ENCODE data around the gene APP.

APP gene

GRCh38 chr21:26005464-26005863 is 165.1 kb downstream of the APP start:
- Histone ChIP-seq H3K27me3 (ENCODE audit: insufficient read depth, low read length) (no peaks in the 10 kb centered on the region), H3K4me3 (ENCODE audit: low read depth, low read length) (no peak overlapping the region), H3K79me2 (ENCODE audit: control insufficient read depth, insufficient read depth, low read length, unreplicated experiment) (peaks cover 3% of the 10 kb centered on the region), H3K27ac (ENCODE audit: low read depth, low read length) (no peak overlapping the region), H3K4me1 (ENCODE audit: control insufficient read depth, insufficient read depth, low read length, unreplicated experiment) (no peaks in the 10 kb centered on the region), H3K36me3 (ENCODE audit: insufficient read depth, low read length) (no peaks in the 10 kb centered on the region), H2AFZ (ENCODE audit: low read length, unreplicated experiment) (no peak overlapping the region)

GRCh38 chr21:26003404-26003803 is 167.2 kb downstream of the APP start:
- H3K79me2 ChIP-seq (ENCODE audit: control insufficient read depth, insufficient read depth, low read length, unreplicated experiment): peaks cover 3% of the 10 kb centered on the region
- H3K27me3 ChIP-seq (ENCODE audit: insufficient read depth, low read length): no peaks in the 10 kb centered on the region
- no peaks in the 10 kb centered on the region for H3K36me3 ChIP-seq (ENCODE audit: insufficient read depth, low read length)
- H3K27ac ChIP-seq (ENCODE audit: low read depth, low read length): no peak overlapping the region
- no peaks in the 10 kb centered on the region for H3K4me1 ChIP-seq (ENCODE audit: control insufficient read depth, insufficient read depth, low read length, unreplicated experiment)
- H3K4me3 ChIP-seq (ENCODE audit: low read depth, low read length): no peak overlapping the region
- H2AFZ ChIP-seq (ENCODE audit: low read length, unreplicated experiment): no peak overlapping the region

- H2AFZ ChIP-seq (ENCODE audit: low read length, unreplicated experiment): no peak overlapping the region
- no peaks in the 10 kb centered on the region for H3K36me3 ChIP-seq (ENCODE audit: insufficient read depth, low read length)
- no peak overlapping the region for H3K4me3 ChIP-seq (ENCODE audit: low read depth, low read length)
- no peaks in the 10 kb centered on the region for H3K27me3 ChIP-seq (ENCODE audit: insufficient read depth, low read length)
- no peaks in the 10 kb centered on the region for H3K4me1 ChIP-seq (ENCODE audit: control insufficient read depth, insufficient read depth, low read length, unreplicated experiment)
- peaks cover 3% of the 10 kb centered on the region for H3K79me2 ChIP-seq (ENCODE audit: control insufficient read depth, insufficient read depth, low read length, unreplicated experiment)
- no peak overlapping the region for H3K27ac ChIP-seq (ENCODE audit: low read depth, low read length)
Observed at GRCh38 chr21:26001356-26001755, 169.2 kb downstream of the APP start.

GRCh38 chr21:25999921-26000582 is 170.5 kb downstream of the APP start:
- Histone ChIP-seq H3K79me2 (ENCODE audit: control insufficient read depth, insufficient read depth, low read length, unreplicated experiment) (peaks cover 3% of the 10 kb centered on the region), H3K27ac (ENCODE audit: low read depth, low read length) (no peak overlapping the region), H3K4me1 (ENCODE audit: control insufficient read depth, insufficient read depth, low read length, unreplicated experiment) (no peaks in the 10 kb centered on the region), H3K36me3 (ENCODE audit: insufficient read depth, low read length) (no peaks in the 10 kb centered on the region), H3K4me3 (ENCODE audit: low read depth, low read length) (no peak overlapping the region), H2AFZ (ENCODE audit: low read length, unreplicated experiment) (no peak overlapping the region), H3K27me3 (ENCODE audit: insufficient read depth, low read length) (no peaks in the 10 kb centered on the region)

- Histone ChIP-seq H3K27ac (ENCODE audit: low read depth, low read length) (no peak overlapping the region), H3K4me3 (ENCODE audit: low read depth, low read length) (no peak overlapping the region), H3K4me1 (ENCODE audit: control insufficient read depth, insufficient read depth, low read length, unreplicated experiment) (no peaks in the 10 kb centered on the region)
Observed at GRCh38 chr21:25997788-25998611, 172.6 kb downstream of the APP start.

GRCh38 chr21:25995278-25995677 is 175.3 kb downstream of the APP start:
- H3K79me2 ChIP-seq (ENCODE audit: control insufficient read depth, insufficient read depth, low read length, unreplicated experiment): no peaks in the 10 kb centered on the region
- no peaks in the 10 kb centered on the region for H3K4me1 ChIP-seq (ENCODE audit: control insufficient read depth, insufficient read depth, low read length, unreplicated experiment)
- no peak overlapping the region for H3K4me3 ChIP-seq (ENCODE audit: low read depth, low read length)
- no peak overlapping the region for H2AFZ ChIP-seq (ENCODE audit: low read length, unreplicated experiment)
- H3K27me3 ChIP-seq (ENCODE audit: insufficient read depth, low read length): no peaks in the 10 kb centered on the region
- H3K36me3 ChIP-seq (ENCODE audit: insufficient read depth, low read length): no peaks in the 10 kb centered on the region
- no peak overlapping the region for H3K27ac ChIP-seq (ENCODE audit: low read depth, low read length)

More at GRCh38 chr21:25997788-25998611, 172.6 kb downstream of the APP start:
- Histone ChIP-seq H3K79me2 (ENCODE audit: control insufficient read depth, insufficient read depth, low read length, unreplicated experiment) (no peaks in the 10 kb centered on the region), H2AFZ (ENCODE audit: low read length, unreplicated experiment) (no peak overlapping the region), H3K27me3 (ENCODE audit: insufficient read depth, low read length) (no peaks in the 10 kb centered on the region), H3K36me3 (ENCODE audit: insufficient read depth, low read length) (no peaks in the 10 kb centered on the region)

- no peak overlapping the region for H3K27ac ChIP-seq (ENCODE audit: low read depth, low read length)
- no peaks in the 10 kb centered on the region for H3K4me1 ChIP-seq (ENCODE audit: control insufficient read depth, insufficient read depth, low read length, unreplicated experiment)
- H3K27me3 ChIP-seq (ENCODE audit: insufficient read depth, low read length): no peaks in the 10 kb centered on the region
- H3K36me3 ChIP-seq (ENCODE audit: insufficient read depth, low read length): no peaks in the 10 kb centered on the region
- no peak overlapping the region for H2AFZ ChIP-seq (ENCODE audit: low read length, unreplicated experiment)
- H3K79me2 ChIP-seq (ENCODE audit: control insufficient read depth, insufficient read depth, low read length, unreplicated experiment): no peaks in the 10 kb centered on the region
- H3K4me3 ChIP-seq (ENCODE audit: low read depth, low read length): no peak overlapping the region
Observed at GRCh38 chr21:25994758-25995163, 175.8 kb downstream of the APP start.

- H3K4me3 ChIP-seq (ENCODE audit: low read depth, low read length): no peak overlapping the region
- no peak overlapping the region for H2AFZ ChIP-seq (ENCODE audit: low read length, unreplicated experiment)
- H3K27ac ChIP-seq (ENCODE audit: low read depth, low read length): no peak overlapping the region
- no peaks in the 10 kb centered on the region for H3K36me3 ChIP-seq (ENCODE audit: insufficient read depth, low read length)
- H3K27me3 ChIP-seq (ENCODE audit: insufficient read depth, low read length): no peaks in the 10 kb centered on the region
- no peaks in the 10 kb centered on the region for H3K79me2 ChIP-seq (ENCODE audit: control insufficient read depth, insufficient read depth, low read length, unreplicated experiment)
- H3K4me1 ChIP-seq (ENCODE audit: control insufficient read depth, insufficient read depth, low read length, unreplicated experiment): no peaks in the 10 kb centered on the region
Observed at GRCh38 chr21:25988738-25989137, 181.8 kb downstream of the APP start.

GRCh38 chr21:25987531-25987930 is 183.0 kb downstream of the APP start:
- no peaks in the 10 kb centered on the region for H3K4me1 ChIP-seq (ENCODE audit: control insufficient read depth, insufficient read depth, low read length, unreplicated experiment)
- no peak overlapping the region for H3K4me3 ChIP-seq (ENCODE audit: low read depth, low read length)
- no peaks in the 10 kb centered on the region for H3K27me3 ChIP-seq (ENCODE audit: insufficient read depth, low read length)
- no peak overlapping the region for H3K27ac ChIP-seq (ENCODE audit: low read depth, low read length)
- no peak overlapping the region for H2AFZ ChIP-seq (ENCODE audit: low read length, unreplicated experiment)
- H3K79me2 ChIP-seq (ENCODE audit: control insufficient read depth, insufficient read depth, low read length, unreplicated experiment): no peaks in the 10 kb centered on the region
- no peaks in the 10 kb centered on the region for H3K36me3 ChIP-seq (ENCODE audit: insufficient read depth, low read length)

- no peaks in the 10 kb centered on the region for H3K79me2 ChIP-seq (ENCODE audit: control insufficient read depth, insufficient read depth, low read length, unreplicated experiment)
- H3K4me1 ChIP-seq (ENCODE audit: control insufficient read depth, insufficient read depth, low read length, unreplicated experiment): no peaks in the 10 kb centered on the region
- no peaks in the 10 kb centered on the region for H3K36me3 ChIP-seq (ENCODE audit: insufficient read depth, low read length)
- H3K27me3 ChIP-seq (ENCODE audit: insufficient read depth, low read length): no peaks in the 10 kb centered on the region
- H2AFZ ChIP-seq (ENCODE audit: low read length, unreplicated experiment): no peak overlapping the region
- no peak overlapping the region for H3K4me3 ChIP-seq (ENCODE audit: low read depth, low read length)
- H3K27ac ChIP-seq (ENCODE audit: low read depth, low read length): no peak overlapping the region
Observed at GRCh38 chr21:25986928-25987327, 183.6 kb downstream of the APP start.

GRCh38 chr21:25985990-25986389 is 184.6 kb downstream of the APP start:
- H3K4me3 ChIP-seq (ENCODE audit: low read depth, low read length): no peak overlapping the region
- no peaks in the 10 kb centered on the region for H3K79me2 ChIP-seq (ENCODE audit: control insufficient read depth, insufficient read depth, low read length, unreplicated experiment)
- H3K27ac ChIP-seq (ENCODE audit: low read depth, low read length): no peak overlapping the region
- no peaks in the 10 kb centered on the region for H3K36me3 ChIP-seq (ENCODE audit: insufficient read depth, low read length)
- H3K4me1 ChIP-seq (ENCODE audit: control insufficient read depth, insufficient read depth, low read length, unreplicated experiment): no peaks in the 10 kb centered on the region
- H2AFZ ChIP-seq (ENCODE audit: low read length, unreplicated experiment): no peak overlapping the region
- H3K27me3 ChIP-seq (ENCODE audit: insufficient read depth, low read length): no peaks in the 10 kb centered on the region

All from ACC112 (cell line).